SJSA1 (cell line): ENCODE results near the gene GGA1. TPM values are rescaled to one million over a fixed set of nuclear protein-coding genes. Genes with fewer than 3 reads are reported as not detected.
A peak's percentile ranks its signal among the peaks of the same experiment; 100 is the strongest.

Experiments used
- DNase-seq, 2 experiments: peaks; one replicate each; pipeline ENCODE4 v3.0.0-alpha.2; 2015 to 2020; ENCODE audit warnings: low spot score in 2 of 2, low read depth in 1 of 2
- H3K27ac ChIP-seq: fragments of 250-450 bp; sonication (Bioruptor Pico); 2 replicates; pipeline ENCODE4 v1.5.1; 2020; ENCODE audit warnings: mild to moderate bottlenecking, moderate library complexity
- H3K27me3 ChIP-seq: fragments of 250-450 bp; sonication (Bioruptor Pico); replicated peaks from 2 replicates; pipeline ENCODE4 v1.5.1; 2020; ENCODE audit warnings: mild to moderate bottlenecking, moderate library complexity
- H3K36me3 ChIP-seq: fragments of 250-450 bp; sonication (Bioruptor Pico); 2 replicates; pipeline ENCODE4 v1.5.1; 2020; ENCODE audit warnings: mild to moderate bottlenecking
- H3K4me1 ChIP-seq: fragments of 250-450 bp; sonication (Bioruptor Pico); replicated peaks from 2 replicates; pipeline ENCODE4 v1.6.1; 2021; ENCODE audit warnings: mild to moderate bottlenecking
- H3K4me3 ChIP-seq: fragments of 250-450 bp; sonication (Bioruptor Pico); 2 replicates; pipeline ENCODE4 v1.5.1; 2020; ENCODE audit warnings: mild to moderate bottlenecking
- H3K9me3 ChIP-seq: fragments of 250-450 bp; sonication (Bioruptor Pico); replicated peaks from 2 replicates; pipeline ENCODE4 v1.5.1; 2020; ENCODE audit warnings: mild to moderate bottlenecking
- total RNA-seq: library from RNA; depleted of rRNA; stranded (reverse); fragments of >200 nt; shearing (Covaris generic); gene quantifications from 2 replicates; pipeline ENCODE4 v1.2.3, GENCODE V29; 2014

Gene GGA1
- total RNA-seq, 1 experiment from 2014 or later, result 34.9 TPM

DNA sequence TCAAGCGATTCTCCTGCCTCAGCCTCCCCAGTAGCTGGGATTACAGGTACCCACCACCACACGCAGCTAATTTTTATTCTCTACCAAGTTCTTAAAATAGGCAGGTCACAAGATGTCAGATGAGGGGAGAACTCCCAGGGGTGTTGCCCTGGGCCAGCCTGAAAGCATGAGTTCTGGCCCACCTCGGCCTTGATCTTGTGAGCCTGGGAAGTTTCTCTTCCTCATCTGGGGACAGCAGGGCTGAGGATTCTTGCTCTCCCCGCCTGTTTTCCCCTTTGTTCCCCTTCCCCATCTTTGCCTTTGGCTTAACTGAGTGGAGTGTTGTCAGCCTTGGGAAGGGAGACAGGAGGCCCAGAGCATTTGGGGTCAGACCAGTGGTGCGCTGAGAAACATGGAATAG lies 53.4 kb downstream of the GGA1 start:
- DNase-seq, result no peak
- Histone ChIP-seq H3K4me1 (peaks cover 39% of the 10 kb centered on the region), H3K27ac (no peak overlapping the region), H3K4me3 (no peak overlapping the region), H3K27me3 (no peaks in the 10 kb centered on the region), H3K36me3 (peaks cover 37% of the 10 kb centered on the region), H3K9me3 (no peaks in the 10 kb centered on the region)

DNA sequence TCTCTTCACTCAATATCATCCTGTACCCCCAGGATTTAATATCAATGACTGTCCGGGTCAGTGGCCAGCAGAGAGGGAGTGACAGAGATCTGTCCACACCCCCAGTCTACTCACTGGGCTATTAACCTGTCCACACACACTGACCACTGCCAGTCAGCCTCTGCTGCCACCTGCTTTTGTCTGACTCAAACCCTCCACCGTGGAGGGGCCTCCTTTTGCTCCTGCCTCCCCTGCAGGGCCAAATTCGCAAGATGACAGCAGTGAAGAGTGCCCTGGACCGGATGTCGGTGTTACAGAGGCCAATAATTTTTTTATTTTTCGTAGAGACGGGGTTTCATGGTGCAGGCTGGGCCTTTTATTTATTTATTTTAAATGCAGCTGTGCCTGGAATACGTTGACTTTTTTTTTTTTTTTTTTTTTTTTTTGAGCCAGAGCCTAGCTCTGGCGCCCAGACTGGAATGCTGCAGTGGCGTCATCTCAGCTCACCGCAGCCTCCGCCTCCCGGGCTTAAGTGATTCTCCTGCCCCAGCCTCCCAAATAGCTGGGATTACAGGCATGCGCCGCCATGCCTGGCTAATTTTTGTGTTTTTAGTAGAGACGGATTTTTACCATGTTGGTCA lies 55.0 kb downstream of the GGA1 start:
- no peaks in the 10 kb centered on the region for H3K27me3 ChIP-seq
- DNase-seq, result no peak
- no peak overlapping the region for H3K4me3 ChIP-seq
- H3K27ac ChIP-seq, result no peak overlapping the region
- peaks cover 42% of the 10 kb centered on the region for H3K36me3 ChIP-seq
- H3K4me1 ChIP-seq, result peaks cover 33% of the 10 kb centered on the region
- no peaks in the 10 kb centered on the region for H3K9me3 ChIP-seq

DNA sequence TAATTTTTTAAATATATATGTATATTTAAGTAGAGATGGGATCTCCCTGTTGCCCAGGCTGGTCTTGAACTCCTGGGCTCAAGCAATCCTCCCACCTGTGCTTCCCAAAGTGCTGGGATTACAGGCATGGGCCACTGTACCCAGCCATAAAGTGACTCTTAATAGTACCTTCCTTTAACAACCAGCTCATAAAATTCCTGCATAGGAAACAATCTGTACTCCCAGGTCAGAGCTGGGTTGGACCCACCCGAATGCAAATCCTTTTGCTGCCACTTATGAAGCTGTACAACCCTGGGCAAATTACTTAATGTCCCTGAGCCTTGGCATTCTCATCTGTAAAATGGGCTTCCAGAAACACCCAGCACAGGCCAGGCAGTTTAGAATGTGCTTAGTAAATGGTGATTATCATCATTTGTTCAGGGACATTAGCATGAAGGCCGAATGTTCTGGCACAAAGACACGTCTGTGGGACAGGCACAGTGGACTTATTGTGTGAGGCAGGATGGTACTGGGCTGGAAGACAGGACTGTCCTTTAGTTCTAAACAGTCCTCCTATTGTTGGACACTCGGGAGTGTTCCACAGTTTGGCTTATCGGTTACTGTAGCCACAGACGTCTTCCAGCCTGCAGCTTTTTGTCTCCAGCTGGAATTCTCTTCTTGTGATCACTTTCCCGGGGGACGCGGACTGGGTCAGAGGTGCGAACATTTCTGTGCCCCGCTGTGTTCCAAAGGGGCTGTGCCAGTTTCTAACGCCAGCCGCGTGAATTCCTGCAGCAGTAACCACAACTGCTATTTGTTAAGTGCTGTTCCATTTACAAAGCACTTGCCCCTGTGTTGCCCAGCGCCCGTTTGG lies 55.8 kb downstream of the GGA1 start:
- H3K4me3 ChIP-seq, result no peak overlapping the region
- H3K9me3 ChIP-seq, result no peaks in the 10 kb centered on the region
- H3K4me1 ChIP-seq, result peaks cover 34% of the 10 kb centered on the region
- DNase-seq, result no peak
- H3K36me3 ChIP-seq, result peaks cover 39% of the 10 kb centered on the region
- no peaks in the 10 kb centered on the region for H3K27me3 ChIP-seq
- H3K27ac ChIP-seq, result no peak overlapping the region

DNA sequence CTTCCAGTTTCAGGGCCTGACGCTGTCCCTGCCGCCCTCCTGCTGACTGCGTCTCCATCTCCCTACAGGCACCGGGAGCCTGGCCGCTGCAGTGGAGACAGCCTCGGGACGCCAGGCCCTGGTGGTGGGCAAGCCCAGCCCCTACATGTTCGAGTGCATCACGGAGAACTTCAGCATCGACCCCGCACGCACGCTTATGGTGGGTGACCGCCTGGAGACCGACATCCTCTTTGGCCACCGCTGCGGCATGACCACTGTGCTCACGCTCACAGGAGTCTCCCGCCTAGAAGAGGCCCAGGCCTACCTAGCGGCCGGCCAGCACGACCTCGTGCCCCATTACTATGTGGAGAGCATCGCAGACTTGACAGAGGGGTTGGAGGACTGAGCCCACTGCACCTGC lies 56.9 kb downstream of the GGA1 start:
- H3K27me3 ChIP-seq, result no peaks in the 10 kb centered on the region
- DNase-seq, result no peak
- H3K36me3 ChIP-seq, result peaks cover 39% of the 10 kb centered on the region
- H3K4me1 ChIP-seq, result peaks cover 33% of the 10 kb centered on the region
- H3K9me3 ChIP-seq, result no peaks in the 10 kb centered on the region
- H3K27ac ChIP-seq, result no peak overlapping the region
- H3K4me3 ChIP-seq, result no peak overlapping the region

DNA sequence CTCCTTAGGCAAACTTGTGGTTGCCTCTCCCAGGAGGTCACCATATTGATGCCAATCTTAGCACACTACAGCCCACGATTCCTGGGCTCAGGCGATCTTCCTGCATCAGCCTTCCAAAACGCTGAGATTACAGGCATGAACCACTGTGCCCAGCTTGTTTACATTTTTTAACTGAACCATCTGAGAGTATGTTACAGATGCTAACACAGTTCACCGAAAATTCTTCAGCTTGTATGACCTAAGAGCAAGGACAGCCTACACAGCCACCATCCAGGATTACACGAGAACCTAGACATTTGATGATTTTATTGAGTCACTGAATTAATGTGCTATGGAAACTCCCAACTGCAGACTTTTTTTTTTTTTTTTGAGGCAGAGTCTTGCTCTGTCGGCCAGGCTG lies 61.0 kb downstream of the GGA1 start:
- no peak overlapping the region for H3K4me3 ChIP-seq
- peaks cover 29% of the 10 kb centered on the region for H3K36me3 ChIP-seq
- H3K27ac ChIP-seq, result peak overlapping the region; percentile 61
- DNase-seq, result peak in 1 of 2 experiments; percentile 66
- H3K4me1 ChIP-seq, result peaks cover 22% of the 10 kb centered on the region
- H3K27me3 ChIP-seq, result no peaks in the 10 kb centered on the region
- H3K9me3 ChIP-seq, result no peaks in the 10 kb centered on the region

DNA sequence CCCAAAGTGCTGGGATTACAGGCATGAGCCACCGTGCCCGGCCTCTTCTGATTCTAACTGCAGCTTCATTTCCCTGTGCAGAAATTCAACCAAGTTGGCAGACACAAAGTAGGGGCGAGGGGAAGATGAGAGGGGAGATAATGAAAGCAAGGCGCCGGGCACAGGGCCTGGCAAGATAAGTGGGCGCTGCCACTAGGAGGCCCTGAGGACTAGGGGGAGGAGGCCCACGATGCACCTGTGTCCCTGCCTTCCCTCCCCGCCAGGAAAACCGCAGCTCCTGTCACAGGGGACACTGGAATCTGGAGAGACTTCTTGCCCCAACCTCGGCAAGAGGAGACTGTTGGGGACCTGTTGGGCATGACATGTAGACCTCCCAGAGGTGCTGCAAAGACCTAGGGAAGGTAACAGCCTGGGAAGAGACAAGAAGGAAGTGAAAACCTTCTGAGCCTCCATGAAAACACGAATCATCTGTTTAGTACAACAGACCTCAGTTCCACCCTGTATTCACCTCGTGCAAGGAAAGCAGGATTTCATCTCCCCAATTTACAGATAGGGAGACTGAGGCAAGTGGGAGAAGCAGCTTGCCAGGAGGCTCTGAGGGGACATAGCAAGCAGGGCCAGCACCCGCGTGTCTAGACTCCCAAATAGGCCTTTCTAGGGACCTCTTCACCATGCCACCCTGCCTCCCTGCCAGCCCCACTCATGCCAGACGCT lies 63.7 kb downstream of the GGA1 start:
- Histone ChIP-seq H3K27me3 (no peaks in the 10 kb centered on the region), H3K36me3 (peaks cover 17% of the 10 kb centered on the region), H3K27ac (no peak overlapping the region), H3K9me3 (no peaks in the 10 kb centered on the region), H3K4me1 (peaks cover 28% of the 10 kb centered on the region), H3K4me3 (no peak overlapping the region)
- DNase-seq, result no peak

DNA sequence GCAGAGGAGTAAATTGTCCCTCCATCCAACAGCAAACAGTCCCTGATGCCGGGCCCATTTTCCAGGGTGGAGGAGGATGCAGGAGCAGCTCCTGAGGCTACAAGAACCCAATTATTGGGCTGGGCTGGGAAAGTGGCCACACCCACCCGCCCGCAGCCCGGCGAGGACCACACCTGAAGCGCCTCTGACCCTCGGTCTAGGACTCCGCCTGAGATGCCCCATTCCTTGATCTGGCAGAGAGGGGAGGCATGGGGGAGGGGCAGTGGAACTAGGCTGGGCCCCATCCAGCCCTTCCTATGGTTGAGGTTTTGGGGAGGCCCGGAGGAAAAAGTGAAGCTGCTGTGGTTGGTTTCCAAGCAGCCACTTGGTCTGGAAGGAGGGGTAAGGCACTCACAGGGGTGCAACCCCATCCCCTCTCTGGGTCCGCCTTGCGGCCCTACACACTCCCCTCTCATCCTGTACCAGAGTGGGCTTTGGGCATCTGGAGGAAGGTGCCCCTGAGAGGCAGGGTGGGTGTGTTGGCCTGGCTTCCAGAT lies 64.4 kb downstream of the GGA1 start:
- H3K36me3 ChIP-seq, result peaks cover 21% of the 10 kb centered on the region
- no peak overlapping the region for H3K4me3 ChIP-seq
- no peaks in the 10 kb centered on the region for H3K27me3 ChIP-seq
- H3K27ac ChIP-seq, result no peak overlapping the region
- no peaks in the 10 kb centered on the region for H3K9me3 ChIP-seq
- DNase-seq, result no peak
- H3K4me1 ChIP-seq, result peaks cover 31% of the 10 kb centered on the region

DNA sequence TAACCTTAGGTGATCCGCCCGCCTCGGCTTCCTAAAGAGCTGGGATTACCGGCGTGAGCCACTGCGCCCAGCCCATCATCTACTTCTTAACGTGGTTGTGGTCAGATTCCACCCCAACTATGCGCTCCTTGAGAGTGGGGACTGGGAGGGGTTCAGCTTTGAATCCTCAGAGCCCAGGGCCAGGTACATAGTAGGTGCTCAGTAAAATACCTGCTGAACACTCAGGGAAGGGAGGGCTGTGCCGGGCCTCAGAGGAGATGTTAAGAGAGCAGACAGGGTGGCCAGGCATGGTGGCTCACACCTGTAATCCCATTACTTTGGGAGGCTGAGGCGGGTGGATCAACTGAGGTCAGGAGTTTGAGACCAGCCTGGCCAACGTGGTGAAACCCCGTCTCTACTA lies 65.6 kb downstream of the GGA1 start:
- Histone ChIP-seq H3K36me3 (peaks cover 34% of the 10 kb centered on the region), H3K9me3 (no peaks in the 10 kb centered on the region), H3K27ac (peak overlapping the region; percentile 76), H3K4me1 (peaks cover 32% of the 10 kb centered on the region), H3K4me3 (no peak overlapping the region), H3K27me3 (no peaks in the 10 kb centered on the region)
- no peak for DNase-seq

DNA sequence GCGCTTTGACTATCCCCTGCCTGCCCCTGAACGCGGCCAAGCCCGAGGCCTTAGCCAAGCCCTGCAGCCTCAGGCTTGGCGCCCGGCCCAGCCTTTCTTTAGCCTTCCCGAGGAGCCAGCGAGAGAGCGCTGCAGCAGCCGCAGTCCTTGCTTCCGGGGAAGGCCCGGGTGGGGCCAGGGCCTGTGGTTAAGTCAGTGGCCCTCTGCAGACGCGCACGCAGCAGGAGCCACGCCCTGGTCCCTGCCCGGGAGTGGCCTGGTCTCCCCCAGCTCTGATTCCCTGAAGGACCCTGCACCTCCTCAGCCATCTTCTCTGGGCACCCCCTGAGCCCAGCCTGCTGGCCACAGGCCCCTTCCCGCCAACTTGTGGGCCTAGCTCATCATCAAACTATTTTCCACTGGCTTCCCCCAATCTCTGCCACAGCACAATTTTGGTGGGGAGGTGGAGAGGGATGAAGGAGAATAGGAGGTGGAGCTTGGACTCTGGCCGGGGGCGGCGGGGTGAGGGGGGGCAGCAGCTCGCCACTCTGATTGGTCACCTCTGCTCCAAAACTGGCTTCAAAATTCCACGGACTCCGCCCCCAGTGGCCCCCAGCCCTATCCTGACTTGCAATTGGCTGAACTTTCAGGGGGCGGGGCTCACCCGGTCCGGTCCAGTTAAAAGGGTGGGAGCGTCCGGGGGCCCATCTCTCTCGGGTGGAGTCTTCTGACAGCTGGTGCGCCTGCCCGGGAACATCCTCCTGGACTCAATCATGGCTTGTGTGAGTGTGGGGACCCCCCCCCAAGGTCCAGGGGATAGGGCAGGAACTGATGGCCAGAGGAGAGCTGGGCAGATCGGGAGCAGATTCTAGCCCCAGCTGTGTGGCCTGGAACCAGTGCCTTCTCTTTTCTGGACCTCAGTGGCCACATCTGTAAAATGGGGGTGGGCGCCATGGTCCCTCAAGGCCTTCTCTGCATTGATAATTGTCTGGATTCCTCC lies 66.6 kb downstream of the GGA1 start, which contains the start of gene LGALS1:
Gene LGALS1 (plus strand): TSS at position 686 of the 979 bp plus-strand sequence. CDS start 67 bp downstream, at position 753.
- peak within 1 kb of the TSS; percentile 68 for H3K4me3 ChIP-seq
- DNase-seq, result peak; percentile 99 to 100
- no peaks in the 10 kb centered on the region for H3K27me3 ChIP-seq
- H3K4me1 ChIP-seq, result peaks cover 22% of the 10 kb centered on the region
- no peaks in the 10 kb centered on the region for H3K9me3 ChIP-seq
- H3K27ac ChIP-seq, result peak within 1 kb of the TSS; percentile 76
- peaks cover 44% of the 10 kb centered on the region for H3K36me3 ChIP-seq

DNA sequence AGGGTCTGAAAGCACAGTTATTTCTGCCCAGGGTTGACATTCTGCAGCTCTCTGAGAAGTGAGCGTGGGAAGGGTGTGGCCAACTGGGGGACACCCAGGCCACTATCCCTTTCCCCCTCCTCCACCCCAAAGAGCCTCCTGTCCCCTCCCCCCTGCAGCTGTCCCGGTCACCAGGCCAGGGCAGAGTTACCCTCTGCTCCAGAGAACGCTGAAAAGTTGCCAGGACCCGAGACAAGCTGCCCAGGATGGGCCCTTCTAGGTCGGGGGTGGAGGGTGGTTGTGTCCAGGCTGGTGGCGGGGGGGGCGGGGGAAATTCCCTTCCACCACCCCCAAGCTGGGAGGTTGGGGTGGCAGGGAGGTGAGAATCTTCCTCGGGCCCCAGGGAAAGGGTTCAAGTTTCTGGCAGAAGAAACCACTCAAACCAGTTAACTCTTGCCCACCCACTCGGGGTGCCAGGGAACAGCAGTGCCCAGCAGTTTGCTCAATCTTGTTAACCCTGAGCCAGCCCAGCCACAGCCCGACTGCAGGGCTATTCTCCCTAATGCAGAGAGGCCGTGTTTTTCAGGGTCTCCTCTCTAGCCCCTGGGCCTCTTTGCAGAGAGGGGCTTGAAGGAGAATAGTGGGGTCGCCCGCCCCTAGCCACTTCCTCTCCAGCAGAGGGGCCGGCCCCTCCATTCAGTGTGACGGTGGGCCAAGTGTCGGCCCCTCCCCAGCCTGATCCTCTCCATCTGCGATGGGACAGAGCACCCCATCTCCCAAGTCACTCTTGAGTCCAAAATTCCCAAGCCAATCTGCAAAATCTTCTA lies 67.5 kb downstream of the GGA1 start:
- Histone ChIP-seq H3K27me3 (no peaks in the 10 kb centered on the region), H3K4me1 (peaks cover 29% of the 10 kb centered on the region), H3K4me3 (peak overlapping the region; percentile 68), H3K27ac (peak overlapping the region; percentile 76), H3K36me3 (peaks cover 50% of the 10 kb centered on the region), H3K9me3 (no peaks in the 10 kb centered on the region)
- peak in 1 of 2 experiments; percentile 71 for DNase-seq

DNA sequence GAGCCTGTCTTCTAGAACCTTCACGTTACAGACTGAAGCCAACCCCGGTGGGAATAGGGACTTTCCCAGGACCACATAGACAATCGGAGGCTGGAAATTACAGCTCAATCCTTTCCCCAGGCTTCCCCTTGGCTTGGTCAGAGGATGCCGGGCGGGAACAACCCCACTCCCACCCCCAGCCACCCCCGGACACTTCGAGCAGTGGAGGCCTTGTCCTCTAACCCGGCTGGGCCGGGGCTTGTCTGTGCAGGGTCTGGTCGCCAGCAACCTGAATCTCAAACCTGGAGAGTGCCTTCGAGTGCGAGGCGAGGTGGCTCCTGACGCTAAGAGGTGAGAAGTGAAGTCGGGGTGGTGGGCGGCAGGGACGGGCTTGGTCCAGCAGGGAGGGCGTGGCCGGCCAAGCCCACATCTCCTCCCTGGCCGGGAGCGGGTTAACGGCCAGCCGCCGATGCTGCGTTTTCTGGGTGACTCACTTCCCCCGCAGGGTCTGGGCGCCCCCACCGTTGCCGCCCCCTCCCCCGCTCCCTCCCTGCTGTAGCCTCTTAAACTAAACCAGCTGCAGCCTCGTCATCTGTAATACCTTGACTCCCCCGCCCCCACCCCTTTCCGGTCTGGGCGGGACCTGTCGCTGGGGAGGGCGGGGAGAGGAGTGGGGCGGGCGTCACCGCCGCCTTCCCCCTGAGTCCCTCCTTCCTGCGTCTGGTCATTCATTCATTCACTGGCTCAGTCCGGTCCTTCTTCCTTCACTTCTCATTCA lies 68.3 kb downstream of the GGA1 start:
- H3K27me3 ChIP-seq, result no peaks in the 10 kb centered on the region

More for the DNA sequence above, 68.3 kb downstream of the GGA1 start:
- H3K36me3 ChIP-seq, result peaks cover 52% of the 10 kb centered on the region
- H3K27ac ChIP-seq, result peak overlapping the region; percentile 76
- no peaks in the 10 kb centered on the region for H3K9me3 ChIP-seq
- H3K4me3 ChIP-seq, result peak overlapping the region; percentile 68
- peak; percentile 94 to 99 for DNase-seq
- peaks cover 35% of the 10 kb centered on the region for H3K4me1 ChIP-seq
